ENCODE data around the gene TMEM53.

The TMEM53 gene

GRCh38 chr1:44693900-44694299, 19.6 kb upstream of the TMEM53 start:
- Histone ChIP-seq H3K9me2 (replicated peaks; ENCODE audit: insufficient read depth, low read length) (no peaks in the 10 kb centered on the region), H3K4me2 (ENCODE audit: low read depth, low read length) (no peak overlapping the region), H4K20me1 (ENCODE audit: insufficient read depth, low read length) (no peaks in the 10 kb centered on the region), H3K9ac (ENCODE audit: low read length) (no peak overlapping the region), H2AFZ (ENCODE audit: low read length) (no peak overlapping the region), H3K4me1 (ENCODE audit: low read length) (no peaks in the 10 kb centered on the region), H3F3A (ENCODE audit: insufficient read depth, low read length) (no peaks in the 10 kb centered on the region), H3K4me3 (ENCODE audit: low read length) (no peak overlapping the region), H3K36me3 (replicated peaks; ENCODE audit: insufficient read depth, low read length) (no peaks in the 10 kb centered on the region), H3K9me3 (replicated peaks; ENCODE audit: insufficient read depth, low read length) (no peaks in the 10 kb centered on the region), H3K79me2 (ENCODE audit: low read length) (no peaks in the 10 kb centered on the region), H3K27ac (ENCODE audit: low read length) (no peak overlapping the region), H3K27me3 (replicated peaks; ENCODE audit: insufficient read depth, low read length) (no peaks in the 10 kb centered on the region)
- no peak for DNase-seq
- no peak for TF ChIP-seq EZH2phosphoT487 (IDR thresholded peaks at IDR 0.05; ENCODE audit: low read length)
- TF ChIP-seq, protein P1, sequence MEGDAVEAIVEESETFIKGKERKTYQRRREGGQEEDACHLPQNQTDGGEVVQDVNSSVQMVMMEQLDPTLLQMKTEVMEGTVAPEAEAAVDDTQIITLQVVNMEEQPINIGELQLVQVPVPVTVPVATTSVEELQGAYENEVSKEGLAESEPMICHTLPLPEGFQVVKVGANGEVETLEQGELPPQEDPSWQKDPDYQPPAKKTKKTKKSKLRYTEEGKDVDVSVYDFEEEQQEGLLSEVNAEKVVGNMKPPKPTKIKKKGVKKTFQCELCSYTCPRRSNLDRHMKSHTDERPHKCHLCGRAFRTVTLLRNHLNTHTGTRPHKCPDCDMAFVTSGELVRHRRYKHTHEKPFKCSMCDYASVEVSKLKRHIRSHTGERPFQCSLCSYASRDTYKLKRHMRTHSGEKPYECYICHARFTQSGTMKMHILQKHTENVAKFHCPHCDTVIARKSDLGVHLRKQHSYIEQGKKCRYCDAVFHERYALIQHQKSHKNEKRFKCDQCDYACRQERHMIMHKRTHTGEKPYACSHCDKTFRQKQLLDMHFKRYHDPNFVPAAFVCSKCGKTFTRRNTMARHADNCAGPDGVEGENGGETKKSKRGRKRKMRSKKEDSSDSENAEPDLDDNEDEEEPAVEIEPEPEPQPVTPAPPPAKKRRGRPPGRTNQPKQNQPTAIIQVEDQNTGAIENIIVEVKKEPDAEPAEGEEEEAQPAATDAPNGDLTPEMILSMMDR (IDR thresholded peaks at IDR 0.05; ENCODE audit: low read length), result no peak
- no peak for TF ChIP-seq EZH2 (optimal IDR thresholded peaks at IDR 0.05; ENCODE audit: low read depth, low read length)

DNA sequence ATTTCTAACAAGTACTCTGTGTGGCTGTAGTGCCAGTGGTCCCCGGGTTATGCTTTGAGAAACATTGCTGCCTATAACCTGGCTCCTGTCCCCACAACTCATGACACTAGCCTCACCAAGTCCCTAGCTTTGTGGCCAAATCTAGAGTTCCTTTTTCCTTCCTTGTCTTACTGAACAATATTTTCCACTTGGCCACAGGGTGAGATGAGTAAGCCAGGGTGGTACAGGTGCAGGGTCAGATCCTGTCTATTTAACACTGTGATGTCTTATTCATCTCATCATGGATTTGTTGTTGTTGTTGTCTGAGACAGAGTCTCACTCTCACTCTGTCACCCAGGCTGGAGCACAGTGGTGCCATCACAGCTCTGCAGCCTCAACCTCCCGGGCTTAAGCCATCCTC, 18.9 kb upstream of the TMEM53 start:
- no peak for DNase-seq
- Histone ChIP-seq H3K4me1 (ENCODE audit: low read length) (no peaks in the 10 kb centered on the region), H3K9ac (ENCODE audit: low read length) (no peak overlapping the region), H3K27ac (ENCODE audit: low read length) (no peak overlapping the region), H3K27me3 (replicated peaks; ENCODE audit: insufficient read depth, low read length) (no peaks in the 10 kb centered on the region), H3K4me3 (ENCODE audit: low read length) (no peak overlapping the region), H4K20me1 (ENCODE audit: insufficient read depth, low read length) (no peaks in the 10 kb centered on the region), H3F3A (ENCODE audit: insufficient read depth, low read length) (no peaks in the 10 kb centered on the region), H3K36me3 (replicated peaks; ENCODE audit: insufficient read depth, low read length) (no peaks in the 10 kb centered on the region), H2AFZ (ENCODE audit: low read length) (no peak overlapping the region), H3K79me2 (ENCODE audit: low read length) (no peaks in the 10 kb centered on the region), H3K4me2 (ENCODE audit: low read depth, low read length) (no peak overlapping the region), H3K9me2 (replicated peaks; ENCODE audit: insufficient read depth, low read length) (no peaks in the 10 kb centered on the region), H3K9me3 (replicated peaks; ENCODE audit: insufficient read depth, low read length) (no peaks in the 10 kb centered on the region)
- TF ChIP-seq EZH2 (optimal IDR thresholded peaks at IDR 0.05; ENCODE audit: low read depth, low read length), result no peak
- no peak for TF ChIP-seq EZH2phosphoT487 (IDR thresholded peaks at IDR 0.05; ENCODE audit: low read length)
- TF ChIP-seq, protein P1 (IDR thresholded peaks at IDR 0.05; ENCODE audit: low read length), result no peak

GRCh38 chr1:44689447-44689765, 15.1 kb upstream of the TMEM53 start:
- Histone ChIP-seq H4K20me1 (ENCODE audit: insufficient read depth, low read length) (no peaks in the 10 kb centered on the region), H3K4me3 (ENCODE audit: low read length) (no peak overlapping the region), H3K27ac (ENCODE audit: low read length) (no peak overlapping the region), H3K9ac (ENCODE audit: low read length) (no peak overlapping the region), H3F3A (ENCODE audit: insufficient read depth, low read length) (no peaks in the 10 kb centered on the region), H3K9me3 (replicated peaks; ENCODE audit: insufficient read depth, low read length) (no peaks in the 10 kb centered on the region), H3K9me2 (replicated peaks; ENCODE audit: insufficient read depth, low read length) (no peaks in the 10 kb centered on the region), H3K4me2 (ENCODE audit: low read depth, low read length) (no peak overlapping the region), H3K36me3 (replicated peaks; ENCODE audit: insufficient read depth, low read length) (no peaks in the 10 kb centered on the region), H3K4me1 (ENCODE audit: low read length) (no peaks in the 10 kb centered on the region), H3K27me3 (replicated peaks; ENCODE audit: insufficient read depth, low read length) (no peaks in the 10 kb centered on the region), H3K79me2 (ENCODE audit: low read length) (no peaks in the 10 kb centered on the region), H2AFZ (ENCODE audit: low read length) (no peak overlapping the region)
- DNase-seq, result no peak
- TF ChIP-seq EZH2phosphoT487 (IDR thresholded peaks at IDR 0.05; ENCODE audit: low read length), result no peak
- TF ChIP-seq EZH2 (optimal IDR thresholded peaks at IDR 0.05; ENCODE audit: low read depth, low read length), result no peak
- TF ChIP-seq, protein P1 (IDR thresholded peaks at IDR 0.05; ENCODE audit: low read length), result no peak

Measured in MM.1S (cell line).